ENCODE results near the gene FBN1. TPM values are rescaled to one million over a fixed set of nuclear protein-coding genes. Genes with fewer than 3 reads are reported as not detected.

The FBN1 gene
- total and polyA plus RNA-seq, 10 of the 15 experiments (the other 5 are each of a cell fraction or from before 2014, with no cell fraction given), result 2.2 to 15.3 (median 7.0) TPM

DNA sequence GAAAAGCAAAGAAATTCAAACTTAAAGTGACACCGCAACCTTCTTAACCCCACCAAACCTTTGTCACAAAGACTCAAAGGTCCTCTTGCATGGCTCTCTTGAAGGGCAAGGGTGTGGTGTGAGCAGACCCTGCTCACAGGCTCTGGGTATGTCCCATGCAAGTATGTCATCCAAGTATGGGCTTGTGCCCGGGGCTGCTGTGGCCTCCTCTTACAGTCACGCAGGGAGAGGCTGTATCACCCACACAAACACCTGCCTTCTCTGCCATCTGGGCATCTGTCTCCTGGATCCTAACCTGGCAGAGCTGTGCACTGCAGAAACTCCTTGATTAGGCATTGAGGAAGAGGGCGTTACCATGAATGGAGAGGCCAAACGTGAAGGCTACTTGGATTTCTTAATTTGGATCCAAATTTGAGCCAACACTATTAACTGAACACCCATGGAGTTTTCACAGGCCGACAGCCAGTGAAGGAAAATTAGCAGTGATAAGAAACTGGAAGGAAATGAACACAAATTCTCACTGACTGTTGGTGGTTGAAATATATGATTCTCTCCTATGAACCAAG is 167.6 kb downstream of the FBN1 start:
- Histone ChIP-seq H3K36me3 (ENCODE audit: control insufficient read depth in 2 of 2, insufficient read depth in 2 of 2, low read length in 1 of 2) (peaks cover 0 to under 1% of the 10 kb centered on the region in 2 experiments; a peak in 2 of 4 replicates), H3K27ac (ENCODE audit: control insufficient read depth, insufficient read depth) (no peak overlapping the region), H4K20me1 (ENCODE audit: control insufficient read depth, insufficient read depth) (no peaks in the 10 kb centered on the region), H3K4me1 (ENCODE audit: control insufficient read depth, insufficient read depth, low read length) (no peaks in the 10 kb centered on the region), H3K4me3 (no peak overlapping the region), H3K27me3 (replicated peaks in 1 of 2; ENCODE audit: control insufficient read depth in 2 of 2, insufficient read depth in 2 of 2, low read length in 1 of 2) (no peaks in the 10 kb centered on the region), H2AFZ (ENCODE audit: control insufficient read depth, low read depth, low read length) (no peak overlapping the region), H3K79me2 (ENCODE audit: control insufficient read depth, insufficient read depth, low read length) (no peaks in the 10 kb centered on the region), H3K4me2 (ENCODE audit: control insufficient read depth, insufficient read depth) (no peak overlapping the region), H3K9me3 (replicated peaks; ENCODE audit: control insufficient read depth, insufficient read depth, low read length) (no peaks in the 10 kb centered on the region), H3K9ac (ENCODE audit: control insufficient read depth, insufficient read depth, low read length) (no peak overlapping the region)
- CTCF ChIA-PET, result interaction anchor here (0.6 to 1.1 kb wide), 2 partner anchors 12 to 70 kb away, joined by 3 to 4 read pairs; no protein-coding TSS in a partner anchor
- 84% methylated on average over 6 of the region's 6 CpGs for WGBS (ENCODE audit: insufficient coverage, insufficient replicate concordance, low lambda C conversion rate, missing lambda C conversion rate)
- RAD21 ChIA-PET (ENCODE audit: unreplicated experiment), result no interaction called here
- POLR2A ChIA-PET, result no interaction called here
- FAIRE-seq (no peak), ATAC-seq (no peak), DNase-seq (ENCODE audit: low read depth, low spot score) (no peak)
- in situ Hi-C loops (cut with MboI), result no loop called here
- BruUV-seq (replicated peaks), result no TSS peak
- SMC1A ChIA-PET (ENCODE audit: uncharacterized antibody, unreplicated experiment), result interaction anchor here (1.0 kb wide), 1 partner anchor 17 kb away, joined by 4 read pairs; no protein-coding TSS in a partner anchor
- TF ChIP-seq MTA3 (IDR thresholded peaks at IDR 0.05; ENCODE audit: borderline replicate concordance, low read length) (no peak), HCFC1 (IDR thresholded peaks at IDR 0.05; ENCODE audit: low read length) (no peak), GATAD2B (conservative IDR thresholded peaks at IDR 0.05; ENCODE audit: low read depth) (no peak), NR2C2 (IDR thresholded peaks at IDR 0.05; ENCODE audit: borderline replicate concordance, control insufficient read depth, insufficient read length, low read depth) (no peak), KLF5 (IDR thresholded peaks at IDR 0.05; ENCODE audit: partially characterized antibody) (no peak), YY1 (IDR thresholded peaks at IDR 0.05; ENCODE audit: low read depth, low read length) (no peak), EGR1 (IDR thresholded peaks at IDR 0.05; ENCODE audit: borderline replicate concordance in 1 of 2, low read depth in 2 of 2, low read length in 2 of 2) (no peak), IKZF2 (IDR thresholded peaks at IDR 0.05) (no peak), HDGF (IDR thresholded peaks at IDR 0.05) (no peak), SMC3 (IDR thresholded peaks at IDR 0.05; ENCODE audit: borderline replicate concordance, low read length) (no peak)
- TF ChIP-seq, protein P1, sequence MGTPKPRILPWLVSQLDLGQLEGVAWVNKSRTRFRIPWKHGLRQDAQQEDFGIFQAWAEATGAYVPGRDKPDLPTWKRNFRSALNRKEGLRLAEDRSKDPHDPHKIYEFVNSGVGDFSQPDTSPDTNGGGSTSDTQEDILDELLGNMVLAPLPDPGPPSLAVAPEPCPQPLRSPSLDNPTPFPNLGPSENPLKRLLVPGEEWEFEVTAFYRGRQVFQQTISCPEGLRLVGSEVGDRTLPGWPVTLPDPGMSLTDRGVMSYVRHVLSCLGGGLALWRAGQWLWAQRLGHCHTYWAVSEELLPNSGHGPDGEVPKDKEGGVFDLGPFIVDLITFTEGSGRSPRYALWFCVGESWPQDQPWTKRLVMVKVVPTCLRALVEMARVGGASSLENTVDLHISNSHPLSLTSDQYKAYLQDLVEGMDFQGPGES (IDR thresholded peaks at IDR 0.05), result no peak
- TF ChIP-seq, protein P2, sequence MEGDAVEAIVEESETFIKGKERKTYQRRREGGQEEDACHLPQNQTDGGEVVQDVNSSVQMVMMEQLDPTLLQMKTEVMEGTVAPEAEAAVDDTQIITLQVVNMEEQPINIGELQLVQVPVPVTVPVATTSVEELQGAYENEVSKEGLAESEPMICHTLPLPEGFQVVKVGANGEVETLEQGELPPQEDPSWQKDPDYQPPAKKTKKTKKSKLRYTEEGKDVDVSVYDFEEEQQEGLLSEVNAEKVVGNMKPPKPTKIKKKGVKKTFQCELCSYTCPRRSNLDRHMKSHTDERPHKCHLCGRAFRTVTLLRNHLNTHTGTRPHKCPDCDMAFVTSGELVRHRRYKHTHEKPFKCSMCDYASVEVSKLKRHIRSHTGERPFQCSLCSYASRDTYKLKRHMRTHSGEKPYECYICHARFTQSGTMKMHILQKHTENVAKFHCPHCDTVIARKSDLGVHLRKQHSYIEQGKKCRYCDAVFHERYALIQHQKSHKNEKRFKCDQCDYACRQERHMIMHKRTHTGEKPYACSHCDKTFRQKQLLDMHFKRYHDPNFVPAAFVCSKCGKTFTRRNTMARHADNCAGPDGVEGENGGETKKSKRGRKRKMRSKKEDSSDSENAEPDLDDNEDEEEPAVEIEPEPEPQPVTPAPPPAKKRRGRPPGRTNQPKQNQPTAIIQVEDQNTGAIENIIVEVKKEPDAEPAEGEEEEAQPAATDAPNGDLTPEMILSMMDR (IDR thresholded peaks at IDR 0.05 in 2 of 3, conservative IDR thresholded peaks at IDR 0.05 in 1 of 3; ENCODE audit: control insufficient read depth in 2 of 3, extremely low read depth in 1 of 3, insufficient read depth in 1 of 3, low read depth in 3 of 3, low read length in 3 of 3), result no peak
- TF ChIP-seq, protein P3, sequence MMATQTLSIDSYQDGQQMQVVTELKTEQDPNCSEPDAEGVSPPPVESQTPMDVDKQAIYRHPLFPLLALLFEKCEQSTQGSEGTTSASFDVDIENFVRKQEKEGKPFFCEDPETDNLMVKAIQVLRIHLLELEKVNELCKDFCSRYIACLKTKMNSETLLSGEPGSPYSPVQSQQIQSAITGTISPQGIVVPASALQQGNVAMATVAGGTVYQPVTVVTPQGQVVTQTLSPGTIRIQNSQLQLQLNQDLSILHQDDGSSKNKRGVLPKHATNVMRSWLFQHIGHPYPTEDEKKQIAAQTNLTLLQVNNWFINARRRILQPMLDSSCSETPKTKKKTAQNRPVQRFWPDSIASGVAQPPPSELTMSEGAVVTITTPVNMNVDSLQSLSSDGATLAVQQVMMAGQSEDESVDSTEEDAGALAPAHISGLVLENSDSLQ (IDR thresholded peaks at IDR 0.05), result no peak
- TF ChIP-seq, protein P4, sequence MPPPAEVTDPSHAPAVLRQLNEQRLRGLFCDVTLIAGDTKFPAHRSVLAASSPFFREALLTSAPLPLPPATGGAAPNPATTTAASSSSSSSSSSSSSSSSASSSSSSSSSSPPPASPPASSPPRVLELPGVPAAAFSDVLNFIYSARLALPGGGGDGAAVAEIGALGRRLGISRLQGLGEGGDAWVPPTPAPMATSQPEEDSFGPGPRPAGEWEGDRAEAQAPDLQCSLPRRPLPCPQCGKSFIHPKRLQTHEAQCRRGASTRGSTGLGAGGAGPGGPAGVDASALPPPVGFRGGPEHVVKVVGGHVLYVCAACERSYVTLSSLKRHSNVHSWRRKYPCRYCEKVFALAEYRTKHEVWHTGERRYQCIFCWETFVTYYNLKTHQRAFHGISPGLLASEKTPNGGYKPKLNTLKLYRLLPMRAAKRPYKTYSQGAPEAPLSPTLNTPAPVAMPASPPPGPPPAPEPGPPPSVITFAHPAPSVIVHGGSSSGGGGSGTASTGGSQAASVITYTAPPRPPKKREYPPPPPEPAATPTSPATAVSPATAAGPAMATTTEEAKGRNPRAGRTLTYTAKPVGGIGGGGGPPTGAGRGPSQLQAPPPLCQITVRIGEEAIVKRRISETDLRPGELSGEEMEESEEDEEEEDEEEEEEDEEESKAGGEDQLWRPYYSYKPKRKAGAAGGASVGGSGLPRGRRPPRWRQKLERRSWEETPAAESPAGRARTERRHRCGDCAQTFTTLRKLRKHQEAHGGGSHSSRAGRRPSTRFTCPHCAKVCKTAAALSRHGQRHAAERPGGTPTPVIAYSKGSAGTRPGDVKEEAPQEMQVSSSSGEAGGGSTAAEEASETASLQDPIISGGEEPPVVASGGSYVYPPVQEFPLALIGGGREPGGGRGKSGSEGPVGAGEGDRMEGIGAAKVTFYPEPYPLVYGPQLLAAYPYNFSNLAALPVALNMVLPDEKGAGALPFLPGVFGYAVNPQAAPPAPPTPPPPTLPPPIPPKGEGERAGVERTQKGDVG (CRISPR knock-in tag; IDR thresholded peaks at IDR 0.05), result no peak
- intact Hi-C loops (cut with micrococcal nuclease; ENCODE audit: unreplicated experiment), result no loop called here
